ENCODE measurements around the gene NCAPD2.
A peak's percentile ranks its signal among the peaks of the same experiment; 100 is the strongest.

Gene NCAPD2

DNA sequence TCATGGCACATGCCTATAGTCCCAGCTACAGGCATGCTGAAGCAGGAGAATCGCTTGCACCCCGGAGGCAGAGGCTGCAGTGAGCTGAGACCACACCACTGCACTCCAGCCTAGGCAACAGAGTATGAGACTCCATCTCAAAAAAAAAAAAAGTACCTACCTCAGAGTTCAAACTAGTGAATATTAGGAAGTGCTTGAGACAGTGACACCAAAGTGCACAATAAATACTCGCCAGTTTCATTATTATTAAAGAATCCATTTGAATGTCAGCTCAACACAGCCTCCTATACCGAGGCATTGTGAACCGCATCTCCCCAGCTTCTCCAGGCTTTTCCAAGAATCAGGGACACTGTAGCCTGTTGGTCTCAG is 45.4 kb downstream of the NCAPD2 start:
- in situ Hi-C loops (cut with MboI; ENCODE audit: low sequenced_read_pairs, unreplicated experiment) = no loop called here
- no peak for DNase-seq (ENCODE audit: low spot score)
- TF ChIP-seq CTCF (IDR thresholded peaks at IDR 0.05; ENCODE audit: borderline replicate concordance, control extremely low read depth, extremely low read depth, insufficient read depth, missing control alignments) = no peak

DNA sequence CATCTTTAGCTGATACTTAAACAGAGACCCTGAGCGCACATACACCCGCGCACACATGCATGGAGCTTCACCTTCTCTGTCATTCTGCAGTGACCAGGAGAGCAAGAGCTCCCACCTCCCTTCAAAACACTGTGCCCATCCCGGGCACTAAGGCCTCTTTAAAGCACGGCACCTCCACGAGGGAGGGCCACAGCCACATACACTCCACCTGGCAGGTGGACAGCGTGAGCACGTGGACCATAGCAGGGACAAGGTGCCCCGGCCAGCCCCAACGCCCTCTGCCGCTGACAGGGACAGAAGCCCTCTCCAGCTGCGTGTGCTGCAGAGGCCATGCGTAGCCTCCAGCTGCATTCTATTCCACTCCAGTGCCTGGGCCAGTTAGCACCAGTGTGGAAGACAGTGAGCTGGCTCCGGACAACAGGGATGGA is 45.8 kb downstream of the NCAPD2 start:
- no peak for DNase-seq (ENCODE audit: low spot score)
- TF ChIP-seq CTCF (IDR thresholded peaks at IDR 0.05; ENCODE audit: borderline replicate concordance, control extremely low read depth, extremely low read depth, insufficient read depth, missing control alignments) = no peak
- in situ Hi-C loops (cut with MboI; ENCODE audit: low sequenced_read_pairs, unreplicated experiment) = loop anchor here (10.0 kb wide), 1 partner anchor 115 kb away; no protein-coding TSS in a partner anchor

GRCh38 chr12:6540181-6540877 is 46.4 kb downstream of the NCAPD2 start:
- DNase-seq (ENCODE audit: low spot score) = peak; percentile 77
- no peak for TF ChIP-seq CTCF (IDR thresholded peaks at IDR 0.05; ENCODE audit: borderline replicate concordance, control extremely low read depth, extremely low read depth, insufficient read depth, missing control alignments)
- in situ Hi-C loops (cut with MboI; ENCODE audit: low sequenced_read_pairs, unreplicated experiment) = loop anchor here (10.0 kb wide), 1 partner anchor 116 kb away; no protein-coding TSS in a partner anchor

DNA sequence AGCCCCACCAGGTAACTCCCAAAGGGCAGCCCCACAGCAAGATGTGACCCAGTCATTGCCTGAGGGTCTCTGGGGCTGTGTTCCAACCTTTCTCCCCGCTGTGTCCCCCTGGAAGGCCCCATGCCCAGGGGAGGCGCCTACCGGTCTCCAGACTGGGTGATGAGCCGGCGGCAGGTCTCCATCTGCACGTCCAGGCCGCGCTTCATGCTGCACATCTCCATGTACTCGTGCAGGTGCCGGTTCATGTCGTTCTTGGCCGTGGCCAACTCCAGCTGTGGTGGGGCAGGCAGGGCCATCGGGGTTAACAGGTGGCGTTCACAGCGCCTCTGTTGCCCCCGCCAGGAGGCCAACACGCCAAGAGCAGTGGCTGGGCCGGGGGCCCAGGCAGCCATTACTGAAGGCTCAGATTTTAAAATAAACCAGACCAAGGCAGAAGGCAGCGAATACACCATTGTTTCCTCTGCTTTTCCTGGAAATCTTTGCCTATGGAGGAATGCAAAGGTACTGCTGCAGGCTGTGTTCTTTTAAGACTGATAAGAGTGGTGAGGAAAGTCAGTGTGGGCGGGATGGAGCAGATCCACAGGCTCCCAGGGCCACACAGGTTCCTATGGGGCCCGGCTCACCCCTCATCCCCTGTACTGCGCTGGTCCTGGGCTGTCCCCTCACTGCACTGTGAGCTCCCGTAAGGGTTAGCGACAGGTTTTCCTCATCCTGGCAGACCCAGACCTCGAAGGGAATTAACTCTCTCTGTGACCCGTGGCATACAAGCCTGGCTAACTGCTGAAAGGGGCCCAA is 47.7 kb downstream of the NCAPD2 start:
- TF ChIP-seq CTCF (IDR thresholded peaks at IDR 0.05; ENCODE audit: borderline replicate concordance, control extremely low read depth, extremely low read depth, insufficient read depth, missing control alignments) = no peak
- in situ Hi-C loops (cut with MboI; ENCODE audit: low sequenced_read_pairs, unreplicated experiment) = loop anchor here (10.0 kb wide), 1 partner anchor 117 kb away; no protein-coding TSS in a partner anchor
- no peak for DNase-seq (ENCODE audit: low spot score)

DNA sequence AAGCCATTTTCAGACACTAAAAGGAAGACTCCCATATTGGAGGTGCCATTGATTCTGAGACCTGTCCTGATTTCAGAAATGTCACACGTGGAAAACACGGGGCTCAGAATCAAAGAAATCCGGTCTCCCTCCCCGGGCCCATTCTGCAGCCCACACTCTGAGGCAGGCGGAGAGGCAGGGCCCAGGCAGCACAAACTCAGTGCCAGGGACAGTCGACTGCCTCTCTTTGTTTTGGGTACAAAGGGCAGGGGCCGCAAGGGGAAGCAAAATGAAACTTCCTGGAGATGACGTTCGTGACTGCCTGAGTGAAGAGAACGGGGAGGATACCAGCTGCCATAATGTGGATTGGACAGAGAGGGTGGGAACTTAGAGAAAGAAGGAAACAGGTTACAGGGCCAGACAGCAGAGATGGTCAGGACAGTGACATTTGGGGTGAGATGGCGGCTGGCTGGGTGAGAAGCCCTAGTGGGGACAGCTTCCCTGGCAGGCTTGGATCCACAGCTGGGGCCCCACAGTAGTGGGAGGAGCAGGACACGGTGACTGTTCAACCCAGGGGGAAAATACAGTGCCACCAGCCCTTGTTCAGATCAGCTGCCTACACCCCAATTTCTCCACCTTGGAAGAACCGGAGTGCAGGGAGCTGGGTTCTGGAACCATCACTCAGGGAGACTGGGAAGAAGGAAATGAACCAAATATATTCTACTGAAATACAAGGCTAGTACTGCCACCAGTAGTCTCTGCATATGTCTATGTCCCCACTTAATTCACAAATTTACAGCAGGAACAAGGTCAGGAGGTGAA is 48.5 kb downstream of the NCAPD2 start:
- in situ Hi-C loops (cut with MboI; ENCODE audit: low sequenced_read_pairs, unreplicated experiment) = loop anchor here (10.0 kb wide), 1 partner anchor 118 kb away; no protein-coding TSS in a partner anchor
- DNase-seq (ENCODE audit: low spot score) = no peak
- TF ChIP-seq CTCF (IDR thresholded peaks at IDR 0.05; ENCODE audit: borderline replicate concordance, control extremely low read depth, extremely low read depth, insufficient read depth, missing control alignments) = no peak

GRCh38 chr12:6546016-6546415 is 52.1 kb downstream of the NCAPD2 start:
- in situ Hi-C loops (cut with MboI; ENCODE audit: low sequenced_read_pairs, unreplicated experiment) = loop anchor here (10.0 kb wide), 1 partner anchor 121 kb away; no protein-coding TSS in a partner anchor
- DNase-seq (ENCODE audit: low spot score) = no peak
- TF ChIP-seq CTCF (IDR thresholded peaks at IDR 0.05; ENCODE audit: borderline replicate concordance, control extremely low read depth, extremely low read depth, insufficient read depth, missing control alignments) = no peak

All from GM13976 (cell line).